Smooth muscle cell of the pulmonary artery (primary cell): Measurements from ENCODE around the gene TRMT1. TPM values are rescaled to one million over a fixed set of nuclear protein-coding genes. Genes with fewer than 3 reads are reported as not detected.

Experiments used
- total RNA-seq: library from RNA; depleted of rRNA; stranded (reverse); fragments of >200 nt; gene quantifications from 2 replicates; pipeline ENCODE4 v1.2.3, GENCODE V29; 2014

TRMT1 gene
- 26.5 and 39.4 TPM in 2 replicates for total RNA-seq

DNA sequence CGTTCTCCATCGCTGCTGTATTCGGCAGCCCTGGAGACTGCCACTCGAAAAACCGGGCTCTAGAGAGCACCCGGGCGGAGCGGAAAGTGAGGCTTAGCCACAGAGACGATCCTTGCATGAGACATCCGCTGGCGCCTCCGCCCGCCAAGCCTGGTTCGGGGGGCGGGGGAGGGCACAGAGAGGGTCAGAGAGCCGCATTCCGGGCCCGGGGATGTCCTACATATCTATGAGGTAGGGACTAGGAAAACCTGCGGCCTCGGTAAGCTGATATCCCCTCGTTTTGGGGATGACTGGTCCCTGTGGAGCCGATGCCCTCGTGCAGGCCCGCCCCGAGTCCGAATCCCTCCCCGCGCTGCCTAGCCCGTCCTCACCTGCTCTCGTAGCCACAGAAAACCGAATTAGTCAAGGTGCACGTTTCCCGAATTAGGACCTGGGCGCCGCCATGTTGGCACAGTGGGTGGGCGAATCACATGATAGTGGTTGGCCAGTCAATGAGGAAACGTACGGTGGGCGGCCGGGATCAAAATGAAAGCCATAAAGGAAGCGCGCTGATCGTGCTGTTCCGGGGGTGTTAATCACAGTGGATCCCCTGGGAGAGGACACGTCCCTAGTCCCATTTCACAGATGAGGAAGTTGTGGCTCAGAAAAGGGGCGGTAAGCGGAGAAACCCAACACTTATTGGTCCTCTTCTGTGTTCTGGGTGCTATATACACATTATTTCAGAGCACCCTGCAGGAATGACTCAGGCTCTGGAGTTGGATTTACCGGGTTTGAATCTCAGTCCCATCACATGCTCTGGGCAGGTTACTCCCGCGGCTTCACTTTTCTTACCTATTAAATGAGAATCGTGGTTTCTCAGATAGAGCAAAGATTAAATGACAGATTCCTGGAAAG is at the start of gene TRMT1:
TSS of gene TRMT1 (minus strand) at position 459 of the 894 bp plus-strand sequence. CDS start at position 118, 341 bp downstream.

GRCh38 chr19:13150187-13150930 is 33.8 kb upstream of the TRMT1 start, which contains the start of the genes IER2 and STX10:
TSS of gene IER2 (plus strand) at chr19:13150411. CDS start at chr19:13153187, 2,776 bp downstream.
TSS of gene STX10 (minus strand) at chr19:13150375. CDS start at chr19:13150173, 202 bp downstream.

DNA sequence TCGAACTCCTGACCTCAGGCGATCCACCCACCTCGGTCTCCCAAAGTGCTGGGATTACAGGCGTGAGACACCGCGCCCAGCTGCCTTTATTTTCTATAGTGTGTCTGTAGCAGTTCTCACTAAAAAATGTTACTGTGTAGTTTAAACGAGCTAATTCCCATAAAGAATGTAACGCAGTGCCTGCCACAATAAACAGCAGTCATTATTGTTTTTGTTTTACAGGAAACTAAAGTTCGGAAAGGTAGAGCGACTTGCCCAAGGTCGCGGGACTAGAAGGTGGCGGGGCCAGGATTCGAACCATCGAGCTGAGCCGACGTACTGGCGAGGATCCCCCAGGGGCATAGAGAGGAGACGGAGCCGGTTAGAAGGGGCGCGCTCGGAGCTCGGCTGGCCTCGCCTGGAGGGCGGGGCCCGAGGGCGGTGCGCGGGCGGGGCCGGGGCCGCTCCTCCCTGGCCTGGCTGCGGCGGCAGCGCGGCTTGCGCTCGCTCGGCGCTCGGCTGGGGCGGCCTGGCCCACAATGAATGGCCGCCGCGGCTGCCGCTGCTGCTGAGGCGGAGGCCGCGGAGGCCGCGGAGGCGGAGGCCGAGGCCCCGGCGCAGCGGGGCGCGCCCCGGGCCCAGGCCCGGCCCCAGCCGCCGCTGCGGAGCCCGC is 1.4 kb upstream of the TRMT1 start, which contains the start of gene NACC1:
TSS of gene NACC1 (plus strand) at position 493 of the 652 bp plus-strand sequence. CDS start 16,944 bp downstream, outside the sequence.

DNA sequence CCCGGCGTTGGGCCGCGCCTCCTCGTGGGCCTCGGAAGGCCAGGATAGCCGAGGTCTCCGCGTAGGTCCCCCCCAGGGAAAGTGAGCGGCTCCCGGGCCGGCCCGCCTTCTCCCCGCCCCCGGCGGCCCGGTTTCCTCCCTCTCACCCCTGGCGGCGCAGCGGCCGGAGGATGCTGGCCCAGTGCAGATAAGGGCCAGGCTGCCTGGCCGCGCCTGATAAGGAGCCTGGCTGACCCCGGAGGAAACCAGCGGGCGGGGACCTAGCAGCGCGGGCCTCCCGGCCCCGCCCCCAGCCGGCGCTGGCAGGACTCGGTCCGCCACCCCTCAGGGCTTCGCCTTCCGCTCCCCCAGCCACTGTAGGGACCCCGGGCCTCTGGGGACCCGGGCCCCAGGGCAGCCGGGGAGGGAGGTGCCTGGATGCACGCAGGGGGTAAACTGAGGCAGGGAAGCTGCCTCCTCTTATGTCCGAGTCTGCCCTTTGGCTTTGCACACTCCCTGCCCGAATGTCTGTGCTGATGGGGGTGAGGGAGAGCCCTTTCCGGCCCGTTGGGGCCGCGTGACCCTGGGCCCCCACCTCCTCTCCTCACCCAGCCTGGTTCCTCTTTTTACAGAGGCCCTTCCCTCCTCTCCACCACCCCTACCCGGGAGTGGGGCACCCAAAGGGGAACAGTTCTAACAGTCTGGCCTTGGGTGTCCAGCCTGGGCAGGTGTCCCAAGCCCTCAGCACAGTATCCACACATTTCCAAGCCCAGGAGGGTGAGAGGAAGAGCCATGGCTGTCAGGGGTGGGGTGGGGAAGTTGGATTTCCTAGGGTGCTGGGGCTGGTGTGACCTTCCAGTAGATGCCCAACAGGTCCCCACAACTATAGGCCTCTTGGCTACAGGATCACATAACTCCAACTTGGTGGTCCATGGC is 13.6 kb downstream of the TRMT1 start, which contains the start of gene LYL1:
TSS of gene LYL1 (minus strand) at position 193 of the 915 bp plus-strand sequence. CDS start 1,687 bp downstream, outside the sequence.

Other genes with a start within 250 kb of the TRMT1 start
- gene DNASE2, start 235.3 kb downstream of the TRMT1 start, total RNA-seq, result 40.5 and 57.0 TPM in 2 replicates
- gene KLF1, start 229.5 kb downstream of the TRMT1 start, total RNA-seq, result not detected in 2 replicates
- gene GCDH, start 225.6 kb downstream of the TRMT1 start, total RNA-seq, result 16.0 and 23.4 TPM in 2 replicates
- gene SYCE2, start 197.4 kb downstream of the TRMT1 start, total RNA-seq, result 0.07 and 0.23 TPM in 2 replicates
- 71.0 and 86.5 TPM in 2 replicates for gene FARSA, start 183.0 kb downstream of the TRMT1 start, total RNA-seq
- gene CALR, start 178.1 kb downstream of the TRMT1 start, total RNA-seq, result 1,777 and 1,839 TPM in 2 replicates
- gene RAD23A, start 170.9 kb downstream of the TRMT1 start, total RNA-seq, result 108 and 160 TPM in 2 replicates
- 9.5 and 12.9 TPM in 2 replicates for gene GADD45GIP1, start 159.5 kb downstream of the TRMT1 start, total RNA-seq
- gene DAND5, start 147.2 kb downstream of the TRMT1 start, total RNA-seq, result 0.07 and 0.13 TPM in 2 replicates
- gene NFIX, start 121.3 kb downstream of the TRMT1 start, total RNA-seq, result 125 and 151 TPM in 2 replicates
- gene LYL1, start 13.9 kb downstream of the TRMT1 start, total RNA-seq, result 0.91 and 1.3 TPM in 2 replicates
- 67.1 and 96.6 TPM in 2 replicates for gene NACC1, start 1.5 kb upstream of the TRMT1 start, total RNA-seq
- 35.2 and 42.2 TPM in 2 replicates for gene STX10, start 33.6 kb upstream of the TRMT1 start, total RNA-seq
- gene IER2, start 33.7 kb upstream of the TRMT1 start, total RNA-seq, result 13.2 and 25.9 TPM in 2 replicates